ENCODE results near the gene TMEM175. TPM values are rescaled to one million over a fixed set of nuclear protein-coding genes. Genes with fewer than 3 reads are reported as not detected.

The TMEM175 gene
- total and polyA plus RNA-seq, 9 of the 15 experiments (the other 6 are each of a cell fraction or from before 2014, with no cell fraction given), result 0.13 to 30.9 (median 9.4) TPM

DNA sequence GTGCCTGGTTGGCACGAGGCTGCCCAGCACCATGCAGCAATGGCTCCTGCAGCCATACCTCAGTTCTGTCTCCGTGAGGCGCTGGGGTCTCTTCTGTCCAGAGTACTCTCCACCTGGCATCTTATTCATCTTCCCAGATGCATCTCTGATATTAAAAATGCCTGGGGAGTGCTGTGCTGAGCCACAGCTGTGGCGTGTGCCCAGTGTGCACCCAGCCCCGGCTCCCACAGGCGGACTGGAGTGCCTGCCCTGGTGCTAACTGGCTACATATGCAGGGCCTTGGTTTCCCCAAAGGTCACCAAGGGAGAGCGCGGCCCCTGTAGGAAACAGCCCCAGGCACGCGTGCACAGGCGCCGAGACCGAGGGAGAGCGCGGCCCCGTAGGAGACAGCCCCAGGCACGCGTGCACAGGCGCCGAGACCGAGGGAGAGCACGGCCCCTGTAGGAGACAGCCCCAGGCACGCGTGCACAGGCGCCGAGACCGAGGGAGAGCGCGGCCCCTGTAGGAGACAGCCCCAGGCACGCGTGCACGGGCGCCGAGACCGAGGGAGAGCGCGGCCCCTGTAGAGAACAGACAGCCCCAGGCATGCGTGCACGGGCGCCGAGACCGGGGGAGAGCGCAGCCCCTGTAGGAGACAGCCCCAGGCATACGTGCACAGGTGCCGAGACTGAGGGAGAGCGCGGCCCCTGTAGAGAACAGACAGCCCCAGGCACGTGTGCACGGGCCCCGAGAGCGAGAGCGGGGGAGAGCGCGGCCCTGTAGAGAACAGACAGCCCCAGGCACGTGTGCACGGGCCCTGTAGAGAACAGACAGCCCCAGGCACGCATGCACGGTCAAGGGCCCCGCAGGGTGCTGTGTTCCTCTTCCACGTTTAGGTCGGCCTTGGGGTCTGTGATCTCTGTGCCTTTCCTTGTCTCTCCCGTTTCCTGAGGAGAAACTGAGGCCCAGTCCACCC is 14.5 kb downstream of the TMEM175 start (continued):
- TF ChIP-seq, protein P1, sequence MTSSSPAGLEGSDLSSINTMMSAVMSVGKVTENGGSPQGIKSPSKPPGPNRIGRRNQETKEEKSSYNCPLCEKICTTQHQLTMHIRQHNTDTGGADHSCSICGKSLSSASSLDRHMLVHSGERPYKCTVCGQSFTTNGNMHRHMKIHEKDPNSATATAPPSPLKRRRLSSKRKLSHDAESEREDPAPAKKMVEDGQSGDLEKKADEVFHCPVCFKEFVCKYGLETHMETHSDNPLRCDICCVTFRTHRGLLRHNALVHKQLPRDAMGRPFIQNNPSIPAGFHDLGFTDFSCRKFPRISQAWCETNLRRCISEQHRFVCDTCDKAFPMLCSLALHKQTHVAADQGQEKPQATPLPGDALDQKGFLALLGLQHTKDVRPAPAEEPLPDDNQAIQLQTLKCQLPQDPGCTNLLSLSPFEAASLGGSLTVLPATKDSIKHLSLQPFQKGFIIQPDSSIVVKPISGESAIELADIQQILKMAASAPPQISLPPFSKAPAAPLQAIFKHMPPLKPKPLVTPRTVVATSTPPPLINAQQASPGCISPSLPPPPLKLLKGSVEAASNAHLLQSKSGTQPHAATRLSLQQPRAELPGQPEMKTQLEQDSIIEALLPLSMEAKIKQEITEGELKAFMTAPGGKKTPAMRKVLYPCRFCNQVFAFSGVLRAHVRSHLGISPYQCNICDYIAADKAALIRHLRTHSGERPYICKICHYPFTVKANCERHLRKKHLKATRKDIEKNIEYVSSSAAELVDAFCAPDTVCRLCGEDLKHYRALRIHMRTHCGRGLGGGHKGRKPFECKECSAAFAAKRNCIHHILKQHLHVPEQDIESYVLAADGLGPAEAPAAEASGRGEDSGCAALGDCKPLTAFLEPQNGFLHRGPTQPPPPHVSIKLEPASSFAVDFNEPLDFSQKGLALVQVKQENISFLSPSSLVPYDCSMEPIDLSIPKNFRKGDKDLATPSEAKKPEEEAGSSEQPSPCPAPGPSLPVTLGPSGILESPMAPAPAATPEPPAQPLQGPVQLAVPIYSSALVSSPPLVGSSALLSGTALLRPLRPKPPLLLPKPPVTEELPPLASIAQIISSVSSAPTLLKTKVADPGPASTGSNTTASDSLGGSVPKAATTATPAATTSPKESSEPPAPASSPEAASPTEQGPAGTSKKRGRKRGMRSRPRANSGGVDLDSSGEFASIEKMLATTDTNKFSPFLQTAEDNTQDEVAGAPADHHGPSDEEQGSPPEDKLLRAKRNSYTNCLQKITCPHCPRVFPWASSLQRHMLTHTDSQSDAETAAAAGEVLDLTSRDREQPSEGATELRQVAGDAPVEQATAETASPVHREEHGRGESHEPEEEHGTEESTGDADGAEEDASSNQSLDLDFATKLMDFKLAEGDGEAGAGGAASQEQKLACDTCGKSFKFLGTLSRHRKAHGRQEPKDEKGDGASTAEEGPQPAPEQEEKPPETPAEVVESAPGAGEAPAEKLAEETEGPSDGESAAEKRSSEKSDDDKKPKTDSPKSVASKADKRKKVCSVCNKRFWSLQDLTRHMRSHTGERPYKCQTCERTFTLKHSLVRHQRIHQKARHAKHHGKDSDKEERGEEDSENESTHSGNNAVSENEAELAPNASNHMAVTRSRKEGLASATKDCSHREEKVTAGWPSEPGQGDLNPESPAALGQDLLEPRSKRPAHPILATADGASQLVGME (CRISPR knock-in tag; IDR thresholded peaks at IDR 0.05), result no peak
- TF ChIP-seq NCOA6 (IDR thresholded peaks at IDR 0.05), result no peak
- TF ChIP-seq, protein P2, sequence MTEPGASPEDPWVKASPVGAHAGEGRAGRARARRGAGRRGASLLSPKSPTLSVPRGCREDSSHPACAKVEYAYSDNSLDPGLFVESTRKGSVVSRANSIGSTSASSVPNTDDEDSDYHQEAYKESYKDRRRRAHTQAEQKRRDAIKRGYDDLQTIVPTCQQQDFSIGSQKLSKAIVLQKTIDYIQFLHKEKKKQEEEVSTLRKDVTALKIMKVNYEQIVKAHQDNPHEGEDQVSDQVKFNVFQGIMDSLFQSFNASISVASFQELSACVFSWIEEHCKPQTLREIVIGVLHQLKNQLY (CRISPR knock-in tag; conservative IDR thresholded peaks at IDR 0.05), result no peak
- no peak for TF ChIP-seq ZNF184 (CRISPR knock-in tag; IDR thresholded peaks at IDR 0.05)

Data from K562 (cell line).